ENCODE results near the gene ERVMER34-1. TPM values are rescaled to one million over a fixed set of nuclear protein-coding genes. Genes with fewer than 3 reads are reported as not detected.
A peak's percentile ranks its signal among the peaks of the same experiment; 100 is the strongest.

Gene ERVMER34-1
- total RNA-seq, 1 donor from 2014 or later = not detected

DNA sequence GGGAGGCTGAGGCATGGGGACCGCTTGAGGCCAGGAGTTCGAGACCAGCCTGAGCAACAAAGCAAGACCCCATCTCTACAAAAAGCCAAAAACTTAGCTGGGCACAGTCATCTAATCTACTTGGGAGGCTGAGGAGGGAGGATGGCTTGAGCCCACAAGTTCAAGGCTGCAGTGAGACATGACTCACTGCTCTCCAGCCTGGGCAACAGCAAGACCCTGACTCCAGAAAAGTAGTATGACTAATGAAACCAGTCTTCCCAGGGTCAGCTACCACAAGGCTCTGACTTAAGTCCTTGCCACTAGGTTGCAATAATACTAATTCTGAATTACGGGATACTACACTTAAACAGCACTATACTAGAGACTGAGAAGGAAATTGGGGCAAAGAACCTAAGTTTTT, 33.1 kb downstream of the ERVMER34-1 start:
- peaks cover 9 to 16% of the 10 kb centered on the region in 2 donors for H3K4me1 ChIP-seq
- H3K27me3 ChIP-seq = no peaks in the 10 kb centered on the region
- no peak overlapping the region for H3K27ac ChIP-seq
- TF ChIP-seq, protein P1, sequence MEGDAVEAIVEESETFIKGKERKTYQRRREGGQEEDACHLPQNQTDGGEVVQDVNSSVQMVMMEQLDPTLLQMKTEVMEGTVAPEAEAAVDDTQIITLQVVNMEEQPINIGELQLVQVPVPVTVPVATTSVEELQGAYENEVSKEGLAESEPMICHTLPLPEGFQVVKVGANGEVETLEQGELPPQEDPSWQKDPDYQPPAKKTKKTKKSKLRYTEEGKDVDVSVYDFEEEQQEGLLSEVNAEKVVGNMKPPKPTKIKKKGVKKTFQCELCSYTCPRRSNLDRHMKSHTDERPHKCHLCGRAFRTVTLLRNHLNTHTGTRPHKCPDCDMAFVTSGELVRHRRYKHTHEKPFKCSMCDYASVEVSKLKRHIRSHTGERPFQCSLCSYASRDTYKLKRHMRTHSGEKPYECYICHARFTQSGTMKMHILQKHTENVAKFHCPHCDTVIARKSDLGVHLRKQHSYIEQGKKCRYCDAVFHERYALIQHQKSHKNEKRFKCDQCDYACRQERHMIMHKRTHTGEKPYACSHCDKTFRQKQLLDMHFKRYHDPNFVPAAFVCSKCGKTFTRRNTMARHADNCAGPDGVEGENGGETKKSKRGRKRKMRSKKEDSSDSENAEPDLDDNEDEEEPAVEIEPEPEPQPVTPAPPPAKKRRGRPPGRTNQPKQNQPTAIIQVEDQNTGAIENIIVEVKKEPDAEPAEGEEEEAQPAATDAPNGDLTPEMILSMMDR (IDR thresholded peaks at IDR 0.05) = no peak
- peaks cover 5 to 10% of the 10 kb centered on the region in 2 donors for H3K36me3 ChIP-seq
- DNase-seq (ENCODE audit: low spot score in 2 of 2) = no peak
- intact Hi-C loops (cut with DNase I) = loop anchor here (10.0 kb wide), 4 partner anchors 173 to 1347 kb away; partner anchors contain the start of genes CHIC2 and SPATA18
- no peaks in the 10 kb centered on the region for H3K9me3 ChIP-seq
- H3K4me3 ChIP-seq = no peak overlapping the region

DNA sequence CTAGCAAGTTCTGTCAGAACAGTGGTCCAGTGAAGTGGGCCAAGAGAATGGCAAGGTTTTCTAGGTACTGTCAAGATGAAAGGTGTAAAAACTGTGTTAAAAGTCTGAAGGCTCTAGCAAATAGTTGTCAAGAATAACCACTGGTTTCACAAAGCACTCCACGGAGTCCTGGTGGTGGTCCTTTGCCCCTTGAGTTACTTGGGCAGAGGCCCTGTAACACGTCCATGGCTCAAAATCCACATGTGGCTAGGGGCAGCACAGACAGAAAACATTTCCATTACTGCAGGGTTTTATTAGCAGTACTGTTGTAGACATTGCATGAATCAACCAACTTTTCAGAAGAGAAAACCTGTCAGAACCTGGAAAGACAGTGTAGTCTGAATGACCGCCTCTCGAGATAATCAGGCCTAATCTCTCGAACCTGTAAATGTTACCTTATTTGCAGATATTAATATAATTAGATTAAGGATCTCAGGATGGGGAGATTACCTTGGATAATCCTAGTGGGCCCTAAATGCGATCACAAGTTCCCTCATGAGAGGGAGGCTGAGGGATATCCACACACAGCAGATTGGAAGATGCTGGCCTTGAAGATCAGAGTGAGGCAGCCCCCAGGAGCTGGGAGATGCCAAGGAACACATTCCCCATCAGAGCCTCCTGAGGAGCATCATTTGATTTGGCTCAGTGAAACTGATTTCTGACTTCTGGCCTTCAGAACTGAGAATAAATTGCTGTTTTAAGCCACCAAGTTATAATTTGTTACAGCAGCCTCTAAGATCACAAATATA, 34.7 kb downstream of the ERVMER34-1 start:
- Histone ChIP-seq H3K4me3 (no peak overlapping the region), H3K36me3 (peaks cover 5 to 10% of the 10 kb centered on the region in 2 donors), H3K9me3 (no peaks in the 10 kb centered on the region), H3K27ac (no peak overlapping the region), H3K27me3 (no peaks in the 10 kb centered on the region), H3K4me1 (peaks cover 9 to 16% of the 10 kb centered on the region in 2 donors)
- intact Hi-C loops (cut with DNase I) = loop anchor here (10.0 kb wide), 4 partner anchors 172 to 1348 kb away; partner anchors contain the start of genes CHIC2 and SPATA18
- DNase-seq (ENCODE audit: low spot score in 2 of 2) = no peak
- TF ChIP-seq, protein P1 (IDR thresholded peaks at IDR 0.05) = no peak

DNA sequence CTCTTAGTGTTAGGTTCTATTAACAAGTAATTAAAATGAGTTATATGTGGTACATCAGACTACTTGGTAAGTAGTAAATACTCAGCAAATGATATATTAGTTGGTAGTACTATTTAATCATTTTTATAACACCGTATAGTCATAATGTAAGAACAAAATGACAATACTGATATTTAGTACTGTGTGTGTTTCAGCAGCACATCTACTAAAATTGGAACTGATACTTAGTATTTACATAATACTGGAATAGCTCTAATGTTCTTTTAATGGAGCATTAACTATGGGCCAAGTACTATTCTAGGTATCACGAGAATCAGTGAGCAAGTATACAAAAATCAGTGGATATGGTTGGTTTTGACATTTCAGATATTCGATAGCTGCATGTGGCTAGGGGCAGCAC, 35.3 kb downstream of the ERVMER34-1 start:
- Histone ChIP-seq H3K27me3 (no peaks in the 10 kb centered on the region), H3K9me3 (no peaks in the 10 kb centered on the region), H3K4me3 (no peak overlapping the region), H3K4me1 (peaks cover 9 to 16% of the 10 kb centered on the region in 2 donors), H3K36me3 (peaks cover 5 to 10% of the 10 kb centered on the region in 2 donors), H3K27ac (no peak overlapping the region)
- DNase-seq (ENCODE audit: low spot score in 2 of 2) = no peak
- intact Hi-C loops (cut with DNase I) = loop anchor here (10.0 kb wide), 4 partner anchors 171 to 1349 kb away; partner anchors contain the start of genes CHIC2 and SPATA18
- TF ChIP-seq, protein P1 (IDR thresholded peaks at IDR 0.05) = no peak

DNA sequence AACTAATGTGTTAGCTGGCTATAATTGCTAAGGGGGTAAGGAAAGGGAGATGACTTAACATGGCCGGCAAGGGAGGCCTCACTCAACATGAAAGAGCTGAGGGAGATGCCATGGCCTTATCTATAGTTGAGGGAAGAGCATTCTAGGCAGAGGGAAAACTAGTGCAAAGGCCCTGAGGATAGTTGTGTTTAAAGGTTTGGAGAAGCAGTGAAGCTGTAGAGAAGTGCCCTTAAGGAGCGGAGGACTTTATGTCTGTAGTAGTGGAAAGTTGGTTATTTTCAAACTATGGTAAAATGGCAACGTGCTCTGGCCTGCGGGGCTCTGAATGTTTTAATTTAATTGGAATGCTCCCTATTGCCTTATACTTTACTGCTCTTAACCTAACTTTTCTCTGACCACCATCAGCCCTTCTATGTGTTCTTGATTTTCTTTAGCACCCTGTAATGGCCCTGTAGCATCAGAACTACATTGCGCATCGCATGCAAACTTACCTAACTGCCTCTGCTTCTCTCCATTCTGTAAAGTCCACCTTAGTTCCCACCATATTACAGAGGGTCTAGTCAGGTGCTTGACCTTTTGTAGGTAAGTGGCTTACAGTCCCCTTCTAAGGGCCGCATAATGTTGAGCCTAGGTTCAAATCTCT, 35.8 kb downstream of the ERVMER34-1 start:
- intact Hi-C loops (cut with DNase I) = loop anchor here (10.0 kb wide), 4 partner anchors 171 to 1349 kb away; partner anchors contain the start of genes CHIC2 and SPATA18

DNA sequence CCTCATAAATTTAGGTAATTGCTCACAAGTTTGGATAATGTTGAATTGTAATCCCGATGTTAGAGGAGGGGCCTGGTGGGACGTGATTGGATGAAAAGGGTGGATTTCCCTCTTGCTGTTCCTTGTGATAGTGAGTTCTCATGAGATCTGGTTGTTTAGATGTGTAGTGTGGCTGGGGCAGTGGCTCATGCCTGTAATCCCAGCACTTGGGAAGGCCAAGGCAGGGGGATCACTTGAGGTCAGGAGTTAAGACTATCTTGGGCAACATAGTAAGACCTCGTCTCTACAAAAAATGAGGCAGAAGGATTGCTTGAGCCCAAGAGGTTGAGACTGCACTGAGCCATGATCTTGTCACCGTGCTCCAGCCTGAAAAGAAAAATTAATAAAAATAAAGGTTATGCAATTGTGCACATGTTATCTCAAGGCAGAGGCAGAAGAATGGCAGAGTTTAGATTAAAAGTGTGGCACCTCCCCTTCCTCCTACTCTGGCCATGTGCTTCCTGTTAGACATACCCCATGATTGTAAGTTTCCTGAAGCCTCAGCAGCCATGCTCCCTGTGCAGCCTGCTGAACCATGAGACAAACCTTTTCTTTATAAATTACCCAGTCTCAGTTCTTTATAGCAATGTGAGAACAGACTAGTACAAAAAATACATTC, 36.5 kb downstream of the ERVMER34-1 start:
- intact Hi-C loops (cut with DNase I) = loop anchor here (5.0 to 10.0 kb wide), 8 partner anchors 72 to 1518 kb away; partner anchors contain the start of genes CHIC2, DCUN1D4, RASL11B and SPATA18
- Histone ChIP-seq H3K36me3 (peaks cover 1 to 10% of the 10 kb centered on the region in 2 donors), H3K4me1 (peaks cover 9 to 16% of the 10 kb centered on the region in 2 donors), H3K27ac (peak overlapping the region in 1 of 2 donors; percentile 7), H3K4me3 (no peak overlapping the region), H3K27me3 (no peaks in the 10 kb centered on the region), H3K9me3 (no peaks in the 10 kb centered on the region)
- TF ChIP-seq, protein P1 (IDR thresholded peaks at IDR 0.05) = no peak
- no peak for DNase-seq (ENCODE audit: low spot score in 2 of 2)

More for the DNA sequence above, 35.8 kb downstream of the ERVMER34-1 start:
- Histone ChIP-seq H3K4me3 (no peak overlapping the region), H3K9me3 (no peaks in the 10 kb centered on the region), H3K36me3 (peaks cover 5 to 10% of the 10 kb centered on the region in 2 donors), H3K27me3 (no peaks in the 10 kb centered on the region), H3K27ac (peak overlapping the region in 1 of 2 donors; percentile 7), H3K4me1 (peaks cover 9 to 16% of the 10 kb centered on the region in 2 donors)
- no peak for DNase-seq (ENCODE audit: low spot score in 2 of 2)
- TF ChIP-seq, protein P1 (IDR thresholded peaks at IDR 0.05) = no peak
